GM21367 (cell line): ENCODE data around the gene FNDC10.
"Not testable (repeated sequence)": the region's sequence is repeated elsewhere in the genome, so short reads cannot be mapped to it uniquely, and the experiment has no call there.

ENCODE experiments used
- ATAC-seq: cut with Tn5 transposase; IDR thresholded peaks from one replicate; pipeline ENCODE4 v1.9.1; 2021; ENCODE audit not compliant: unreplicated experiment

The FNDC10 gene

GRCh38 chr1:1567891-1568291 is 32.0 kb downstream of the FNDC10 start:
- no peak for ATAC-seq

DNA sequence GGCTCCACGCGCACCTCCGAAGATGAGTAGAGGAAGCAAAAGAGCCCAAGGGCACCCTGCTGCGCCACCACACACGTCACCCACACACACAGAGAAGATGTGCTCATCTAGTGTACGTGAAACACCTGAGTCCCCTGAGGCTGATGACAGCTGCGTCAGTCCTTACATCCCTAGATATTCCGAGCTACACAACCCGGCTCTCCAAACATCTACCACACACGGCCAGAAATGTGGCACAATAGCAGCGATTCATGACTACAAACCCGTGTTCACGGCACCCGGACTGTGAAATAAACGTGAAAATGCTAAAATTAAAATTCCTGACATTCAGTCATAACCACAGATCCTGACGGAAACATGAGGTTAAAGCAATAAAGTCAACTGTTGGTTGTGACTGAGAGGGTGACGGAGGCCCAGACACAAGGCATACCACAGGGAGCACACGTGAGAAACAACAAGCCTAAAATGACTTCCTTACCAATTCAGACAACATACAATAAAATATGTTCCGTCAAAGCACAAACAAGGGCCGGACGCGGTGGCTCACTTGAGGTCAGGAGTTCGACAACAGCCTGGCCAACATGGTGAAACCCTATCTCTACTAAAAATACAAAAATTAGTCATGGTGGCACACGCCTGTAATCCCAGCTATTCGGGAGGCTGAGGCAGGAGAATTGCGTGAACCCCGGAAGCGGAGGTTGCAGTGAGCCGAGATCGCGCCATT is 32.6 kb downstream of the FNDC10 start:
- no peak for ATAC-seq

DNA sequence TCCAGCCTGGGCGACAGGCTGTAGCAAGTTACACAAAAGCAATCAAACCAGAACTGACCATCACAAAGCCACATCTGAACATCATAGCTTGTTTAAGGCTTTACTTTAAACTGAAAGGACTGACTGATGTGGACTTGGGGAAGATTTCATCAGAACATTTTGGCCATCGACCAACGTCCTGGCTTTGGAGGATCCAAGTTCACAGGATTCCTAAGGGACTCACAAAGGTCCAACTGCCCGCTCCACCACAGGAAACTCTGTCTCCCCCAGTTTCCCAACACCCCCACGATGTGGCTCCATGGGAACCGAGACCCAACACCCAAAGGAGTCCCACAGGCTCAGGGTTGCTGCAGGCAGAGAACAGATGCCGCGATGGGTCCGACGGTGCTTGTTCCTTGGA is 34.6 kb downstream of the FNDC10 start:
- no peak for ATAC-seq

DNA sequence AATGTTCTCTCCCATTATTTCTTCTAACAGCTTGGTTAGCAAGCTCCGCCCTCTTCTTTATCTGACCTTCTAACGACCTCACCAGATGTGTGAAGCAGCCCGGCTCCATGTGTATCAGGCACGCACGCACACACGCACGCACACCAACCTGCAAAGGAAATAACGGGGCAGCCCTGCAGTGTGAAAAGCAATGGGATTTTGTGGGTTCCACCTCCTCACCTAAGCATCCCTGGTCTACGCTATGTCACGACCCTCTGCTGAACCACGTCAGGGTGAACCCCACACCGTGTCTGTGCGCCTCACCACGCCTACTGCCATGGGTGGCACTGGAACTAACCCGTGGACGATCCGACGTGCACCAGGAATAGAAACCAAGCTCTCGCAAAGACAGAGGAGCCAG is 35.7 kb downstream of the FNDC10 start:
- ATAC-seq = no peak

DNA sequence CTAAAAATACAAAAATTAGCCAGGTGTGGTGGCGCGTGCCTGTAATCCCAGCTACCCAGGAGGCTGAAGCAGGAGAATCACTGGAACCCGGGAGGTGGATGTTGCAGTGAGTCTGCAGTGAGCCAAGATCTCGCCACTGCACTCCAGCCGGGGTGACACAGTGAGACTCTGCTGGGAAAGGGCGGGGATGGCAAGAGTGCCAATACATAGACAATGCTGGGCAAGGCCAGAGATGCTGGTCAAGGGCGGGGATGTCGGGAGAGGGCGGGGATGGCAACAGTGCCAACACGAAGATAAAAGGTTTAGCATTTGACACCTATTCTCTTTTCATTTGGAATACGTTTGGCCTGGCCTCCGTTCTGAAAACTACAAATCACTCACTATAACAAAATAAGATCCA is 36.2 kb downstream of the FNDC10 start:
- ATAC-seq = no peak

- no peak for ATAC-seq
Measured at GRCh38 chr1:1562556-1563195, 37.3 kb downstream of the FNDC10 start.

GRCh38 chr1:1561801-1562470 is 38.0 kb downstream of the FNDC10 start:
- no peak for ATAC-seq

DNA sequence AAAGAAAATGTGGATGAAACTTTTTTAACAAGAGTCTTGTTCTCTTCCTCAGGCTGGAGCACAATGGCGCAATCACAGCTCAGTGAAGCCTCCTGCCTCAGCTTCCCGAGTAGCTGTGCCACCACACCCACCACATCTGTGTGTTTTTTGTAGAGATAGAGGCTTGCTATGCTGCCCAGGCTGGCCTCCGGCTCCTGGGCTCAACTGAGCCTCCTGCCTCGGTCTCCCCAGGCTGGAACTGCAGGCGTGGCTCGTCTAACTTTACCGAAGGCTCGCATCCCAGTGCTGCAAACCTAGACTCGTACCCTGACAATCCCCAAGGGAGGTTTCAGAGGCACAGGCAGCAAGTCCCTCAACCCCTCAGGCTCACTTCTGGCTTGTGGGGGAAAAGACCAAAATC is 39.8 kb downstream of the FNDC10 start:
- no peak for ATAC-seq

DNA sequence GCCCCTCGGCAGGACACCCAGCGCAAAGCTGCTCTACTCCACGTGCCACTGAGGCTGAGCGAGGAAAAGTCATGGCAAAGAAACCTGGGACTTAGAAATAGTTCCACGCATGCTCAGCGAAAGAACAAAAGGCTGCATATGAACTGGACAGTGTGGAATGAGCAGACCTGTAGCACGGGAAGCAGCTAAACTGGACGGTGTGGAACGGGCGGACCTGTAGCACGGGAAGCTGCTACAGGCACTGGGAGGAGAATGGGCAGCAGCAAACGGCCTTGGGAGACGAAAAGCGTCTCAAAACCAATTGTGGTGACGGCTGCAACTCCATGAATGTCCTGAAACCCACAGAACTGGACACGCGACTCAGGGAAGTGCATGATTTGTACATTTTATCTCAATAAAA is 40.9 kb downstream of the FNDC10 start:
- ATAC-seq = no peak

GRCh38 chr1:1558591-1558990 is 41.3 kb downstream of the FNDC10 start:
- ATAC-seq = no peak

GRCh38 chr1:1557688-1558087 is 42.2 kb downstream of the FNDC10 start:
- ATAC-seq = not testable (repeated sequence)

- not testable (repeated sequence) for ATAC-seq
Measured at GRCh38 chr1:1556961-1557360, 43.0 kb downstream of the FNDC10 start.

GRCh38 chr1:1556505-1556904 is 43.4 kb downstream of the FNDC10 start:
- ATAC-seq = no peak

DNA sequence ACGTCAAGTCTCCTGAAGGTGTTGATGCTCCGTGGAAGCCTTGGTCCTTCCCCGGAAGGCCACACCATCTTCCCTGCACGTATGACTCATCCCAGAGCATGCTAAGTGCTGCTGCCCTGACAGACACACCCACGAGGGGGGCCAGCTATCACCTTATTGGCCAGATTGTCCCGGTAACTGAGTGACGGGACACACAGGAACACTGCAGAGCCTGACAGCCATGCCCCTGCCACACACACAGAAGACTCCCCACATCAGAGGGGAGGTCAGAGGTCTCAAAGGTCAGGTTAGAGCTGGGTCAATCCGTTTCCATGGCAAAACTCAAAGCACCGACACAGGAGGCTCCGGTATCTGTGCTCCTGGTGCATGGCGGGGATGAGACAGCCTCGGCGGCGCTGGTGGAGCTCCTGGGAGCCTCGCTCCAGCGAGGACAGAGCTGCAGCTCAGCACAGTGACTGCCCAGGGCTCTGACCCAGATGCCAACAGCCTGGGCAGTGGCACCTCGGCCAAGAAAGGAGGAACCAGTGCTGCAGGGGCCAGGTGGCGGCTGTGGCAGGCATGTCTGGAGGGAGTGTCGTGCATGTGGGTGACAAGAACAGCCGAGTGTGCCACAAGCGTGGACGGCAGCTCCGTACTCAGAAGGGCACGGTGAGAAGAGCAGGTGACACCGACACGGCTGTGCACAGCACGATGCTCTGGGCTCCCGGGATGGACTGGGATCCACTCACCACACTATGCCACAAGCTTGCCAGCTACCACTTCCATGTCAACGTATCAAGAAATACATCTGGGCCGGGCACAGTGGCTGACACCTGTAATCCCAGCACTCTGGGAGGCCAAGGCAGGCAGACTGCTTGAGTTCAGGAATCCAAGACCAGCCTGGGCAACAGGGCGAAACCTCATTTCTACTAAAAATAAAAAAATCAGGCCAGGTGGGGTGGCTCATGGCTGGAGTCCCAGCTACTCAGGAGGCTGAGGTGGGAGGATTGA is 44.7 kb downstream of the FNDC10 start:
- ATAC-seq = no peak

DNA sequence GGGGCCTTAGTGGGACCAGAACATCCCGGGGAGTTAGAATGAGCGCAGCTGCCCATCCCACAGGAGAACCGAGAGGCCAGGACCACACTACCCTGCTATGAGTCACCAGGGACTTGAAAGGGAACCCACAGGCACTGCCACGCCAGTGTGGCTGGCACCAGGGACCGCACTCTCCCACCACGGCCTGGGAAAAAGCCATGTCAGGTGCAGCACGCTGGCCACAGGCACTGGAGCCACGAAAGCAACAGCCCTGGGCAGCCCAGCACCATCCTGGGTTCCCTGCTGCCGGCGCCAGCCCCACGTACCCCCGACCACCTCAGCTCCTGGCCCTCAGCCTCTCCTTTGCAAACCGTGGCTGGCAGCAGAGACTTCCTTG is 45.4 kb downstream of the FNDC10 start:
- no peak for ATAC-seq

GRCh38 chr1:1553821-1554494 is 46.0 kb downstream of the FNDC10 start:
- no peak for ATAC-seq

DNA sequence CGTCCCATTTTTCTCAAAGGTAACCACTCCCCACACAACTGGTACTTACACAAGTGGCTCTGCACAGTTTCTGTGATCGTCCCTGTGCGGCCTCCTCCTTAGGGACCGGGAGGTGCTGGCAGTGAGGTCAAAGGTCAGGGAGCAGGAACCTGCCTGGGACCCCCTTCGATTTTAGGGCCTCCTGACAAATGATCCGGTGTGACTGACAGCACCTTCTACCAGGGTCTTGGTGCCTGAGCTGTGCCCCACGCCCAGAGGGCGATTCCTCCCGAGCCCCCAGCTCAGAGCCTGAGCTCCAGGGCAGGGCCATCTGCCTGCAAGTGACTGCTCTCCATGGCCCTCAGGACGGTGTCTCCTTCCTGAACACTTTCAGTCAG is 47.7 kb downstream of the FNDC10 start:
- no peak for ATAC-seq

GRCh38 chr1:1551524-1552262 is 48.2 kb downstream of the FNDC10 start:
- no peak for ATAC-seq

GRCh38 chr1:1550591-1551432 is 49.1 kb downstream of the FNDC10 start:
- no peak for ATAC-seq
